HG02840 (cell line): ENCODE data around the gene ARPIN.
"Not testable (repeated sequence)": the region's sequence is repeated elsewhere in the genome, so short reads cannot be mapped to it uniquely, and the experiment has no call there.

ENCODE experiments used
- ATAC-seq: cut with Tn5 transposase; IDR thresholded peaks from one replicate; pipeline ENCODE4 v1.9.1; 2021; ENCODE audit warnings: mild to moderate bottlenecking, moderate library complexity, moderate number of reproducible peaks; ENCODE audit not compliant: unreplicated experiment, low FRiP score

The ARPIN gene

GRCh38 chr15:89912674-89913396 lies at the start of gene ARPIN:
Gene ARPIN (minus strand): TSS chr15:89912952. CDS start chr15:89912835, 117 bp downstream.
- no peak for ATAC-seq

GRCh38 chr15:89958107-89958805 lies 45.5 kb upstream of the ARPIN start:
- no peak for ATAC-seq

DNA sequence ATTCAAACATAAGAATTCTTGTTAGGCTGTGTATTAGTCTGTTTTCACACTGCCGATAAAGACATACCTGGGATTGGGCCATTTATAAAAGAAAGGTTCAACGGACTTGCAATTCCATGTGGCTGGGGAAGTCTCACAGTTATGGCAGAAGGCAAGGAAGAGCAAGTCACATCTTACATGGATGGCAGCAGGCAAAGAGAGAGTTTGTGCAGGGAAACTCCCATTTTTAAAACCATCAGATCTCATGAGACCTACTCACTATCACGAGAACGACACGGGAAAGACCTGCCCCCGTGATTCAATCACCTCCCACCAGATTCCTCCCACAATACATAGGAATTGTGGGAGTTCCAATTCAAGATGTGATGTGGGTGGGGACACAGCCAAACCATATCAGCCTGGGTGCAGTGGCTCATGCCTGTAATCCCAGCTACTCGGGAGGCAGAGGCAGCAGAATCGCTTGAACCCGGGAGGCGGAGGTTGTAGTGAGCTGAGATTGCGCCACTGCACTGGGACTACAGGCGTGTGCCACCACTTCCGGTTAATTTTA lies 42.8 kb upstream of the ARPIN start:
- not testable (repeated sequence) for ATAC-seq

- ATAC-seq = no peak
These were observed 41.8 kb upstream of the ARPIN start for GRCh38 chr15:89954541-89954940.

GRCh38 chr15:89948796-89949195 lies 36.0 kb upstream of the ARPIN start:
- no peak for ATAC-seq

GRCh38 chr15:89947385-89947784 lies 34.6 kb upstream of the ARPIN start:
- ATAC-seq = no peak

- no peak for ATAC-seq
These were observed 34.0 kb upstream of the ARPIN start for GRCh38 chr15:89946681-89947299.

DNA sequence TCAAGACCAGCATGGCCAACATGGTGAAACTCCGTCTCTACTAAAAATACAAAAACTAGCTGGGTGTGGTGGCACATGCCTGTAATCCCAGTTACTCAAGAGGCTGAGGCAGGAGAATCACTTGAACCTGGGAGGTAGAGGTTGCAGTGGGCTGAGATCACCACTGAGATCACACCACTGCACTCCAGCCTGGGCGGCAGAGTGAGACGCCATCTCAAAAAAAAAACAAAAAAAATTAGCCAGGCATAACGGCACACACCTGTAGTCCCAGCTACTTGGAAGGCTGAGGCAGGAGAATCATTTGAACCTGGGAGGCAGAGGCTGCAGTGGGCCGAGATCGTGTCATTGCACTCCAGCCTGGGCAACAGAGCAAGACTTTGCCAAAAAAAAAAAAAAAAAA lies 31.0 kb upstream of the ARPIN start:
- ATAC-seq = not testable (repeated sequence)

- no peak for ATAC-seq
These were observed 27.2 kb upstream of the ARPIN start for GRCh38 chr15:89939910-89940309.

DNA sequence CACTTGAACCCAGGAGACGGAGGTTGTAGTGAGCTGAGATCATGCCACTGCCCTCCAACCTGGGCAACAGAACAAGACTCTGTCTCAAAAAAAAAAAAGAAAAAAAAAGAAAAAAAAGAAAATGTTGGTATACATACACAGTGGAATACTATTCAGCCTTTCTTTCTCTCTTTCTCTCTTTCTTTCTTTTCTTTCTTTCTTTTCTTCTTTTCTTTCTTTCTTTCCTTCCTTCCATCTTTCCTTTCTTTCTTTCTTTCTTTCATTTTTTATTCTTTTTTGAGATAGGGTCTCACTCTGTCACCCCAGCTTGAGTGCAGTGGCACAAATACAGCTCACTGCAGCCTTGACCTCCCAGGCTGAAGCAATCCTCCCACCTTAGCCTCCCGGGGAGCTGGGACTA lies 26.6 kb upstream of the ARPIN start:
- ATAC-seq = not testable (repeated sequence)

DNA sequence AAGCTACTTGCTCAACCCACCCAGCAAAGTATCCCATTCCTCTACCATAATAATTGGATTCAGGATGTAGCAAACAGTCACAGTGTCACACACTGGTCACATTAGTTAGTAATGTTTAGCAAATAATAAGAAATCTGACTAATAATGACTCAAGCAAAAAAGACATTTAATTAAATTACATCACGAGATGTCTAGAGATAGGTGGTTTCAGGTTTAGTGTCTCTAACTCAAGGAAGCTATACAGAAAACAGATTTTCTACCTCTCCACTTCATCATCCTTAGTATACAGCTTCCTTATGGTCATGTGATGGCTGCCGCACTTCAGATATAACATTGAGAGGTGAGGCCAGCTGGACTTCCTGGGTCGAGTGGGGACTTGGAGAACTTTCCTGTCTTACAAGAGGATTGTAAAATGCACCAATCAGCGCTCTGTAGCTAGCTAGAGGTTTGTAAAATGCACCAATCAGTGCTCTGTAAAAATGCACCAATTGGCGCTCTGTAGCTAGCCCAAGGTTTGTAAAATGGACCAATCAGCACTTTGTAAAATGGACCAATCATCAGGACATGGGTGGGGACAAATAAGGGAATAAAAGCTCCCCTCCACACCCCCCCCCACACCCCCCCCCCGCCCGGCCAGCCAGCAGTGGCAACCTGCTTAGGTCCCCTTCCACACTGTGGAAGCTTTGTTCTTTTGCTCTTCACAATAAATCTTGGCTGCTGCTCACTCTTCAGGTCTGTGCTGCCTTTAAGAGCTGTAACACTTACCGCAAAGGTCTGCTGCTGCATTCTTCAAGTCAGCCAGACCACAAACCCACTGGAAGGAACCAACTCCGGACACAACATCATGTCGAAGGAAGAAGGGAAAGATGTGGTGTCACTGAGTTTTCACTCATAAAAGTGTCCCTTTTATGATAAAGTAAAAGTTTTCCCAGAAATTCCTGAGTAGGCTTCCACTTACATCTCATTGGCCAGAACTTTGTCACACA lies 24.9 kb upstream of the ARPIN start:
- ATAC-seq = no peak

DNA sequence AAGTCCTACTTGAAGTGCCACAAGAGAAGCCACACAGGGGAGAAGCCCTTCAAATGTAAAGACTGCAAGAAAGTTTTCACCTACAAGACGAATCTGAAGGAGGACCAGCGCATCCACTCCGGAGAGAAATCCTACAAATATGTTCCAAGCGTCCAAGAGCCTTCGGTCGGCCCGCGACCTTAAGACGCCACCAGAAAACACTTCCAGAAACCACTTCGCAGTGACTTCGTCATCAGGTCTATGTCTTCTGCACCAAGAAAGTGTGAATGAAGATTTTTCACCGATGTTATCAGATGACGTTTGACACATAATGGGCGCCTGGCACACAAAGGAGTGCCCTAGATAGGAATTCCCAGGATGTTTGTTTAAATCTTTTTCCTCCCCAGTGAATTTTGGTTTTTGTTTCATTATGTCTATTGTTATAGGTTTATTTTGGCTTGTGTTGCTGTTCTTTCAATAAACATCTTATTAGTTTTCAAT lies 24.1 kb upstream of the ARPIN start:
- ATAC-seq = no peak

DNA sequence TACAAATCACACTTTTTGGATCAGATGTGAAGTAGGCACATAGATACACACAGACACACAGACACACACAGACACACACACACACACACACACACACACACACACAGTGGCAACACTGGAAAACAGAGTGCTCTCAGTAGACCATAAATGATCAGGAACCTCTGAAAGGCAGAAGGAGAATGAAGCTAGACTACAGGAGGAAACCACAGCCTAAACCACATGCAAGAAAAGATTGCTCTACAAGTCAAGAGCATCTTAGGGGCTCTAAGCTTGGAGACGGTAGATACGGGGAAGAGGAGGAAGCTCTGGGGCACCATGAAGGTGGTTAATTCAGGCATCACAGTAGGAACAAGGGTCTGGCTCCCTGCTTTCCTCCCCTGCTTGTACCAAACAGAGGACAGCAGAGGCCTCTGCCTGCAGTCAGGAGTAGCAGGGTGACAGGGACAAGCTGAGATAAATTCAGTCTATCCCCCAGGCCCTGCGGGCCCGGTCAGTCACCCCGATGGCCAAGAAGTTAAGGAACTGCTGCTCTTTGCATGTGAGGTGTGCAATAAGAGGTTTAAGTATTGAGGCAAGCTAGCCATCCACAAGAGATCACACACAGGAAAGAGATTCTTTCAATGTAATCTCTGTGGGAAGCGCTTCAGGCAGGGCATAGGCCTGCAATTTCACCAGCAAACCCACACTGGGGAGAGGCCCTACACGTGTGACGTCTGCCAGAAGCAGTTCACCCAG lies 23.5 kb upstream of the ARPIN start:
- no peak for ATAC-seq

DNA sequence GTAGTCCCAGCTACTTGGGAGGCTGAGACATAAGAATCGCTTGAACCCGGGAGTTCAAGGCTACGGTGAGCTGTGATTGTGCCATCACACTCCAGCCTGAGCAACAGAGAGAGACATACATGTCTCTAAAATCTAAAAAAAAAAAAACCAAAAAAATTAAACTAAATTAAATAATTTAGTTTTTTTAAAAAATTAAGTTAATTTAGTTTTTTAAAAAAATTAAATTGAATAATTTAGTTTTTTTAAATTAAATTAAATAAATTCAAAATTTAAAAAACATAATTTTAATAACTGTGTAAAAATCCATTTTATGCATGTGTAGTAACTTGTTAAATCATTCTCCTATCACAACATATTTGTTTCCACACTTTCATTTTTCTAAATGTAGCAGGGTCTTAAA lies 20.1 kb upstream of the ARPIN start:
- no peak for ATAC-seq

DNA sequence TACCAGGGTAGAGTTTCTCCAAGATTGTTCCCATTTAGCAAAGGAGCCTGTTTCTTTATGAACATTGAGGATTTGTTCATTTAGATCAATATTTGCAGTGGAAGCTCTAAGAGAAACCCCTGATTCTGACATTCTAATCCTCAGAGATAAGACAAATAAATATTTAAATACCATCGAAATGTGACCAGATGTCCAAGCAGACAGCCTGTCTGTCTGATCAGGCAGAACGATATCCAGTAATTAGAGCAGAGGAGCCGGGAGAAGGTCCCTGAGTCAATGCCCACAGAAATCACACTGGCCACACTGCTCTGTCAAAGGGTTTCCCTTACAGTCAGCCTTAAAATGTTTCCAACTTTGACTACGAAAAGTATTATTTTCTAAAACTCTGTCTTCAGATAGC lies 15.7 kb upstream of the ARPIN start:
- no peak for ATAC-seq

- no peak for ATAC-seq
These were observed 13.4 kb upstream of the ARPIN start for GRCh38 chr15:89926158-89926557.

DNA sequence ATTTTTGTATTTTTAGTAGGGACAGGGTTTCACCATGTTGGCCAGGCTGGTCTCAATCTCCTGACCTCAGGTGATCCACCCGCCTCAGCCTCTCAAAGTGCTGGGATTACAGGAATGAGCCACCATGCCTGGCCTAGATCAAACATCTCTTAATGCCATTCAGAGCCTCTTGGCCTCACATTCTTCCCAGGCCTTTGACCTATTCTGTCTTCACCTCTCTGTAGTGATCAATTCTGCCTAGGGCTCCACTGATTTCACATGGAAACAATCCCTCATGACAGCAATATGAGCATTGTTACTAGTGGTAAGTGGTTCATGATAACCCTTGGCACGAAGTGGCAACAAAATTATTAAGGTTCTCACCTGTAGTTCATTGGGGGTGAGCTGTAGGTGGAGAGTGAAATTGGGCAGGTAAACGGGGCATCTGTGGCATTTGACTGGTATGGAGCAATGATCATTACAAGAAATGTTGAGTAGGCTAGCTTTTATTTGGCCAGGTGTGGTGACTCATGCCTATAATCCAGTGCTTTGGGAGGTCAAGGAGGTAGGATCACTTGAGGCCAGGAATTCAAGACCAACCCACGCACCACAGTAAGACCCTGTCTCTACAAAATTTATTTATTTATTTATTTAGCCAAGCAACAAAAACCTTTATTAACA lies 4.8 kb upstream of the ARPIN start:
- ATAC-seq = no peak

- no peak for ATAC-seq
These were observed 3.9 kb upstream of the ARPIN start for GRCh38 chr15:89916660-89917059.

- ATAC-seq = no peak
These were observed 543 bp downstream of the ARPIN start for GRCh38 chr15:89912145-89912673.
